BE2C (cell line): ENCODE results near the gene CHKB.

Experiments used
- DNase-seq: peaks from one replicate; pipeline ENCODE4 v3.0.0-alpha.2; 2020
- H3K27me3 ChIP-seq: fragments of 250-450 bp; sonication (Bioruptor Pico); 2 replicates; pipeline ENCODE4 v1.5.1; 2020; ENCODE audit warnings: mild to moderate bottlenecking
- H3K36me3 ChIP-seq: fragments of 250-450 bp; sonication (Bioruptor Pico); 2 replicates; pipeline ENCODE4 v1.5.1; 2020; ENCODE audit warnings: mild to moderate bottlenecking
- H3K4me1 ChIP-seq: fragments of 250-450 bp; sonication (Bioruptor Pico); 2 replicates; pipeline ENCODE4 v1.5.1; 2020
- H3K4me3 ChIP-seq: 2 replicates; pipeline ENCODE4 v1.5.1; 2011; ENCODE audit warnings: low read depth, low read length
- H3K9me3 ChIP-seq: fragments of 250-450 bp; sonication (Bioruptor Pico); 2 replicates; pipeline ENCODE4 v1.5.1; 2020
- CTCF ChIP-seq: IDR thresholded peaks from 2 replicates; pipeline ENCODE4 v1.5.1; 2012; ENCODE audit warnings: mild to moderate bottlenecking, low read depth, low read length

The CHKB gene

GRCh38 chr22:50600538-50600937 lies 17.9 kb upstream of the CHKB start, which contains the start of gene MAPK8IP2:
Gene MAPK8IP2 (plus strand): TSS chr22:50600793. CDS start chr22:50600819, 26 bp downstream.
- peaks cover 7% of the 10 kb centered on the region for H3K4me1 ChIP-seq
- peak; percentile 78 for DNase-seq
- no peak for TF ChIP-seq CTCF
- H3K27me3 ChIP-seq: no peaks in the 10 kb centered on the region
- H3K4me3 ChIP-seq: peak within 1 kb of the TSS; percentile 78
- H3K36me3 ChIP-seq: peaks cover 26% of the 10 kb centered on the region
- H3K9me3 ChIP-seq: no peaks in the 10 kb centered on the region

- Histone ChIP-seq H3K27me3 (no peaks in the 10 kb centered on the region), H3K9me3 (no peaks in the 10 kb centered on the region), H3K4me3 (peak overlapping the region; percentile 65), H3K36me3 (peaks cover 20% of the 10 kb centered on the region), H3K4me1 (peaks cover 7% of the 10 kb centered on the region)
- DNase-seq: peak; percentile 44
- no peak for TF ChIP-seq CTCF
Measured at GRCh38 chr22:50599816-50600455, 17.3 kb upstream of the CHKB start.

- no peaks in the 10 kb centered on the region for H3K9me3 ChIP-seq
Measured at GRCh38 chr22:50597097-50597496, 14.4 kb upstream of the CHKB start.

GRCh38 chr22:50595189-50595588 lies 12.5 kb upstream of the CHKB start:
- Histone ChIP-seq H3K36me3 (no peaks in the 10 kb centered on the region), H3K4me3 (no peak overlapping the region), H3K9me3 (no peaks in the 10 kb centered on the region), H3K27me3 (peaks cover 5% of the 10 kb centered on the region; the same call in 1 of the 2 replicates), H3K4me1 (no peaks in the 10 kb centered on the region)
- no peak for TF ChIP-seq CTCF
- no peak for DNase-seq

More at GRCh38 chr22:50597097-50597496, 14.4 kb upstream of the CHKB start:
- H3K27me3 ChIP-seq: no peaks in the 10 kb centered on the region
- no peak overlapping the region for H3K4me3 ChIP-seq
- H3K4me1 ChIP-seq: peaks cover 6% of the 10 kb centered on the region
- H3K36me3 ChIP-seq: peaks cover 3% of the 10 kb centered on the region; the same call in 1 of the 2 replicates
- DNase-seq: no peak
- TF ChIP-seq CTCF: no peak

DNA sequence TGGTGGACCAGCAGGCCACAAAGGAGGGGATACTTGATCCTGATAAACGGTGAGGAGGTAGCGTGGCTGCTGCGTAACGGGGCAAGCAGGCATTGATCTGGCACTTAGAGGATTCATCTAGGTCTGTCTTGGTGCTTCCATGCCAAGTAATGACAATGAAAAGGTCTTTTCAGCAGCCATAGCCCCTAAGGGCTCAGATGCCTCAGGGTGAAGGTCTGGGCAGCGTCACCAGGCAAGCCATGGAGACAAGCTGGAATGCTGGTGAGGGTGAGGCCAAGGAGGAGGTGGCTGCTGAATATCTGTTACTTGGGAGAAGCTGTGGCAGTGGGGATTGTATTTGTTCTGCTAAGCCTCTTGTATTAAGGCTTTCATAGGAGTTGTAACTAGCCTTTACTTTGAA lies 4.8 kb upstream of the CHKB start:
- H3K4me3 ChIP-seq: no peak overlapping the region
- peaks cover 20% of the 10 kb centered on the region for H3K27me3 ChIP-seq
- no peaks in the 10 kb centered on the region for H3K36me3 ChIP-seq
- DNase-seq: no peak
- no peaks in the 10 kb centered on the region for H3K9me3 ChIP-seq
- TF ChIP-seq CTCF: no peak
- no peaks in the 10 kb centered on the region for H3K4me1 ChIP-seq

DNA sequence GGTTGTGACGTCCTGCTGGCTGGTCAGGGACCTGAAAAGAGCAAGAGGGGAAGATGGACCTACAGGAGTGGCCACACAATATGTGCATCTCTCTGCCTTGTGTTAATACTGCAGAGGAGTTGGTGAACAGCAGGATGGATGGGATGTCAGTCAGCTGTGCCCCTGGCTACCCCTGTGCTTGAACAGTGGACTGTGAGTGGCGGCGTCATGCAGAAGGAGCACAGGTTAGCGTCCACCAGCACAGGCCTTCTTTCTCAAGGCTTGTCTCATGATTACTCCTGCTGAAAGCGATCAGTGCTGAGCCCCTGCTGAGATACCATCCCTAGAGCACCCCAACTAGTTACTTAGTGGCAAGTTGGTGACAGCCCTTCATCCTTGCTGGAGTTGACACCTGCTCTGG lies 3.8 kb upstream of the CHKB start:
- Histone ChIP-seq H3K9me3 (no peaks in the 10 kb centered on the region), H3K36me3 (no peaks in the 10 kb centered on the region), H3K27me3 (peaks cover 20% of the 10 kb centered on the region), H3K4me3 (no peak overlapping the region), H3K4me1 (no peaks in the 10 kb centered on the region)
- TF ChIP-seq CTCF: no peak
- no peak for DNase-seq
